NCI-H526 treated with DMSO at 0.1 percent for 48 hours (cell line): Measurements from ENCODE around the gene GSDMA.

ENCODE experiments used
- DNase-seq: peaks from one replicate; lab custom pipeline; 2025; lab: John Stamatoyannopoulos, UW

The GSDMA gene

DNA sequence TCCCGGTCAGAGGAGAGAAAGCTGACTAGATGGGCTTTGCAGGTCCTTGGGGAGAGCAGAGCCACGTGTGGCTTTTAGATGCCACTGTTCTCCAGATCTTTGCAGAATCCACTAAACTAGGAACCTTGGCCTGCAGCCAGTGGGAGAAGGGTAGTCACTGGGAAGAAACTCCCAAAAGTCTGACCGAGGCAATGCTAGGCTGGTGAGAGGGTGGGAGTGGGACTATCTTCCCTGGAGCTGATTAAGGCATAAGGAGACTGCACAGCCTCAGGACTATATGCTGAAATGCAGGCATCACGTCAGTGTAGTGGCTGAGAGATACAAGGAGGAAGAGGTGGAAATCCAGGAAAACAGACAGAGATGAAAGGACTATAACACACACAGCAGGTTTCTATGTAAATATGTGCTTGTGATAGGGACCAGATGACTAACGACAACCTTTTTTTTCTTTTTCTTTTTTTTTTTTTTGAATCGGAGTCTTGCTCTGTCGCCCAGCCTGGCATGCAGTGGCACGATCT lies 2.2 kb upstream of the GSDMA start:
- DNase-seq: no peak

DNA sequence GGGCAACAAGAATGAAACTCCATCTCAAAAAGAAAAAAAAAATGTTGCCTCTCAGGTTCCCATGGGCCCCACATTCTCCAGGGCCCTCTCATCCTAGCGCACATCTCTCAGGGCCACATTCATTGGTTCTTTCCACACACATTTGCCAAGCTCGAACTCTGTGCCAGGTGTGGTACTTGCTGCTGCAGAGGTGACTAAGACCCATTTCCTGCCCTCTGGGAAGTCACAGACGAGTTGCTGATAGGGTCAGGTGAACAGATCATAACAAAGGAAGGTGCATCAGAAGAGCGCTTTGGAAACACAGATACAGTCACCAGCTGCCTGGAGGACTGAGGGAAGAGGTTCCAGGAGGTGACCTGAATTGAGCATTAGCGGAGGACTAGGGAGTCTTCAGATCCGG lies 1.0 kb downstream of the GSDMA start:
- no peak for DNase-seq

DNA sequence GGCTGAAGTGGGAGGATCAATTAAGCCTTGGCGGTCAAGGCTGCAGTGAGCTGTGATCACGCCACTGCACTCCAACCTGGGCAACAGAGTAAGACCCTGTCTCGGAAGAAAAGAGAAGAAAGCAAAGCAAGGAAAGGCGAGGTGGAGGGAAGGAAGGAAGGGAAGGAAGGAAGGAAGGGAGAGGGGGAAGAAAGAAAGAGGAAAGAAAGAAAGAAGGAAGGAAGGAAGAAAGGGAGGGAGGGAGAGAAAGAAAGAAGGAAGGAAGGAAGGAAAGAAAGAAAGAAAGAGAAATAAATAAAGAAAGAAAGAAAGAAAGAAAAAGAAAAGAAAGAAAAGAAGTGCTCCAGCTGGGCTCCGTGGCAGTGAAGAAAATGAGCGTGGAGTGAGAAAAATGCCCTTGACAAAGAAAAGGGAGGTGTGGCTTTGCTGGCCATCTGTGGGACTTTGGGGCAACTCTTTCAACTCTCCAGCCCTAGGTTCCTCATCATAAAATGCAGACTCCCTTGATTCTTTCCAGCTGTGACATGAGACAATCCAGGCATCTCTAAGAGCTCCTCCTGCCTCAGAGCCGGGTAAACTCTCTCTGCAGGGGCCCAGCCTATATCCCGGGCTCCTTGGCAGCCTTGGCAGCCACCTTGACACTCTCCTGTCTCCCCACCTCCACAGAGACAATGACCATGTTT lies 2.4 kb downstream of the GSDMA start:
- no peak for DNase-seq

DNA sequence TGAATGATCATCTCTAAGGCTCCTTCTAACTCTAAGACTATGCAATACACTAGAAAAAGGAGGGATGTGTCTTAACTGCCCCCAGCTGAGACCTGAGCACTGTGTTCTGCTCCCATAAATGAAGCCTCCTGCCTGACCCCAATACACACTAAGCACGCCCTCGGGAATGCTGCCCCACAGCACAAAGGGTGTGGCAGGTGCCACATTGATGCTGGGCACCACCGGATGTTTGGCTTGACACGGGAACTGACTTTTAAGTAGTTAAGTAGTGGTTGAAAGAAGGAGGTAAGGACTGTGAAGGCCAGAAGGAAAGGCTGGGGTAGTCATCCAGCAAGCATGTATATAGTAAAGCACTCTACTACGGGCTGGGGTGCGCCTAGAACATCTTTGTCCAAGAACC lies 4.0 kb downstream of the GSDMA start:
- no peak for DNase-seq

DNA sequence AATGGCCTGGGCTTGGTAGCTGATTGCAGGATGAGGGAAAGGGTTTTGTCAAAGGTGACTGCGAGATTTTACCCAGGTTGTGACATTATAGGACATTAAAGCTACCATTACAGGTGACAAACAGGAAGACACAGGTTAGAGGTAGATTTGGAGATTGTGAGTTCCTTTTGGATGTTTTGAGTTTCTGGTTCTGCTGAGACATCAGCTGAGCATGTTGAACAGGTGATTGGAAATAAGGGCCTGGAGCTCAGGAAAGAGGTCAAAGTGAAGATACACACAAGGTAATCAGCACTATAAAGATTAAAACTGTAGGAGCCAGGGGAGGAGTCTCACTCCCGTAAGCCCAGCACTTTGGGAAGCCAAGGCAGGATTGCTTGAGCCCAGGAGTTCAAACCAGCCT lies 6.0 kb downstream of the GSDMA start:
- no peak for DNase-seq

DNA sequence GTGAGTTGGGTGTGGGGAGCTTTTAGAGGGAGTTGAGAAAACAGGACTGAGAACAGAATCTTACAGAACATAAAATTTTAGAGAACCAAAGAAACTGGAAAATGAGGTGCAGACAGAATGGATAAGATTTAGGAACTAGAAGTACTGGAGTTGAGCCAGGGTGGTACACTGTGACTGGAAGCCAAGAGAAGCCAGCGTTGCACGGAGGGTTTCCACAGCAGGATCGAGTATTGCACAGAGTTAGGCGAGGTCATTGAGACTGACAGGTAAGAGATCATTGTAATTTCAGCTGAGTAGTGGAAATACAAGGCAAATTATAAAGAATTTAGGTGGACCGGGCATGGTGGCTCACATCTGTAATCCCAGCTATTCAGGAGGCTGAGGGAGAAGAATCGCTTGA lies 6.6 kb downstream of the GSDMA start:
- no peak for DNase-seq

GRCh38 chr17:39970157-39970692 lies 7.4 kb downstream of the GSDMA start:
- DNase-seq: no peak

- DNase-seq: no peak
These were observed 8.3 kb downstream of the GSDMA start for GRCh38 chr17:39971076-39971603.

DNA sequence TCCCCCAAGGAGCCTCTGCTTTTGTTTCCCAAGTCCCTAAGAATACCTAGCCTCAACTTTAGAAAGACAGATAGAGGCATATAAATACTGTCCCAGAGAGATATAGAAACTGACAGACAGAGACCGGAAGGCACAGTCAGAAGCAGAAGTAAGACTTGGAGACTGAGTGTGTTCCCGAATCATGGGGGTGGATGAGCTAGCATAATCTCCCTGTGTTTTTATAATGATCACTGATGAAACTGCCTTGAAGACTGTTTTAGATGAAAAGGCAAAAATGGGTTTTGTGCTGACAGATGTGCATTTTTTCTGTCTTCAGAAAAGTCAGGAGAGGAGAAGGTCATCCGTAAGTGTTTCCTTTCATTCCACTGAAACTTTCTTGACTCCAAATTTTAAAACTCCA lies 9.5 kb downstream of the GSDMA start:
- no peak for DNase-seq

- no peak for DNase-seq
These were observed 10.7 kb downstream of the GSDMA start for GRCh38 chr17:39973496-39973895.

GRCh38 chr17:39974433-39974832 lies 11.6 kb downstream of the GSDMA start:
- DNase-seq: no peak

DNA sequence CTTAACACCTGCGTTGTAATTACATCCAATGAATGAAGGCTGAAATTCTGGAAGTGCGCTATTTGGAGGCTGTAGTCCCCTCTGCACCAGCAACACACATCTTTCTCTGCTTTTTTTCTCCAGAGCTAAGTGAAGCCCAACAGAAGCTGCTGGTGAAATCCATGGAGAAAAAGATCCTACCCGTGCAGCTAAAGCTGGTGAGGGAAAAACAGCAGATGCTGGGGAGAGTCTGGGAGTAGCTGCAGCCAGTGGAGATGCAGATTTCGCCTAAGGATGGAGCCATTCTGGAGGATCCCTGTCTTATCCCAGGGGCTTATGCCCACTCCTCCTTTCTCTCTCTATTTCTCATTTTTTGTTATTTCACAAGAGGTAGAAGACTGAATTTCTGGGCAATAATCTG lies 13.0 kb downstream of the GSDMA start:
- no peak for DNase-seq

- peak; percentile 12 for DNase-seq
These were observed 16.3 kb downstream of the GSDMA start for GRCh38 chr17:39979016-39979670.

- DNase-seq: peak; percentile 46
These were observed 17.1 kb downstream of the GSDMA start for GRCh38 chr17:39979893-39980350.

GRCh38 chr17:39980351-39981206 lies 17.8 kb downstream of the GSDMA start, which contains the start of gene PSMD3:
Gene PSMD3 (plus strand): TSS chr17:39980807. CDS start chr17:39980971, 164 bp downstream.
- DNase-seq: peak; percentile 98

DNA sequence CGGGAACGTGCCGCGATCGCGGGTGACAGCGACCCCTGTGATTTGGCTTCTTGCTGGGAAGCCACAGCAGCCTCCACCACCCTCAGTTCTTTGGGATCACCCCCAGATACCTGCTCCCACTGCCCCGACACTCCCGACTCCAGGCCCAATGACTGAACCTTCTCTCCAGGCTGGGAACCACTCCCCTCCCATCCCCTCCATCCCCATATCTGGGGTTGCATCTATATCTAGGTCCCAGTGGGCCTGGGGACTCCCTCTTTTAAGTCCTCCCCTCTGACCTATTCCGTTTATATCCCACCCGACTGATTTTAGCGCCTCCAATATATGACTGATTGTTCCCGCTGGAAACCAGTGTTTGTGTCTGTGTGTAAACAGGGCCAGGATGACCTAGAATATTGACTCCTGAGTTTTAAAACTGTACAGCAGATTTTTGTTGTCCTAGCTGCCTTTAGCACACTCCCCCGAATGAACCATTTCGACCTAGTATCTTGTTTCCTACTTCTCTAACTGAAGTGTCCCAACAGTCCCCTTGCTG lies 18.5 kb downstream of the GSDMA start:
- DNase-seq: no peak

DNA sequence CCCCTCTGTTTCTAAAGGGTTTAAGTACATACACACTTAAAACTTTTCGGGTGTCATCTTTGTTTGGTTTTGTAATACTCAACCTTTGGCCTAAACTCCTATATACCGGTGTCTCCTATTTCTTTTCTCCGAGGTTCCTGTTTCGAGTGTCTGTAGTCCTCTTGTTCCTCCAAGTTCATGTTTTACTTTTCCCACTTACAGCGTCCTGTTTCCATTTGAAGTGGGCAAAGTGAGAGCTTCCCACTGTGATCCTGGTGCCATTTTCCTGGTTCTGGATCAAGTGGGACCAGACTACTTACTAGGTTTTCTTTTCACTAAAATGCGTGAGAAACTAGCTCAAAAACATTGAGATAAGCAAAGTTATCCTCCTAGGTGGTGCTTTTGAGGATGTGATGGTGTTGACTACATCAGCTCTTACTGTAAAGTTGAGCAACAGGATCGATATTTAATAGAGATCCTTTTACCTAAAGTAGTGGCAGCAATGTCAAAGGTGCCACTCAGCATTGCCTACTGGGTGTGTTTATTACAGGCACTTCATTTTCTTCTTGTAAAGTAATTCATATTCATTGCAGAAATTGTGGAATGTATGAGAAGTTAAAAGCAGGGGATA lies 19.1 kb downstream of the GSDMA start:
- DNase-seq: no peak

GRCh38 chr17:39988206-39988810 lies 25.5 kb downstream of the GSDMA start:
- no peak for DNase-seq

- DNase-seq: no peak
These were observed 31.6 kb downstream of the GSDMA start for GRCh38 chr17:39994448-39994847.

GRCh38 chr17:39995438-39995837 lies 32.6 kb downstream of the GSDMA start:
- no peak for DNase-seq

DNA sequence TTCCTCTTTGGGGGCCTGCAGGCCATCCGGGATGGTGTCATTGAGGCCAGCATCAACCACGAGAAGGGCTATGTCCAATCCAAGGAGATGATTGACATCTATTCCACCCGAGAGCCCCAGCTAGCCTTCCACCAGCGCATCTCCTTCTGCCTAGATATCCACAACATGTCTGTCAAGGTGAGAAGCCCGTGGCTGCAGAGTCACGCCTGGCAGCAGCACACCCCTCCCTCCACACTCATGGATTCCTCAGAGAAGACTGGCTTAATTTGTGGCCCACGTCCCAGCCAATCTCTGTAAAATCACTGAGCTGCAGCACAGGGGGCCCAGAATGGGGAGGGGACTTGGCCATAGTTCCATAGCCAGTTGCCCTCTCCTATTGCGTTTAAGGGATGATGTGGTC lies 33.4 kb downstream of the GSDMA start:
- no peak for DNase-seq
